HepG2 (cell line): ENCODE measurements around the gene SETD1A. TPM values are rescaled to one million over a fixed set of nuclear protein-coding genes. Genes with fewer than 3 reads are reported as not detected.

Source experiments
- AKAP8 ChIP-seq: sonication (generic); formaldehyde crosslinking; IDR thresholded peaks from 2 replicates; pipeline ENCODE4 v1.5.1; 2020; ENCODE audit warnings: mild to moderate bottlenecking, missing genetic modification reagents
- BORCS8-MEF2B ChIP-seq: sonication (generic); formaldehyde crosslinking; IDR thresholded peaks from 2 replicates; pipeline ENCODE4 v1.8.0; 2022; ENCODE audit warnings: mild to moderate bottlenecking, missing genetic modification reagents
- GTF3A ChIP-seq: sonication (generic); formaldehyde crosslinking; conservative IDR thresholded peaks from 2 replicates; pipeline ENCODE4 v1.4.0; 2020; ENCODE audit warnings: mild to moderate bottlenecking, missing genetic modification reagents
- HOXA3 ChIP-seq: sonication (generic); formaldehyde crosslinking; IDR thresholded peaks from 2 replicates; pipeline ENCODE4 v1.5.0; 2020; ENCODE audit warnings: missing genetic modification reagents
- HOXD1 ChIP-seq: sonication (generic); formaldehyde crosslinking; IDR thresholded peaks from 2 replicates; pipeline ENCODE4 v1.5.0; 2020; ENCODE audit warnings: missing genetic modification reagents
- KDM4B ChIP-seq: sonication (generic); formaldehyde crosslinking; IDR thresholded peaks from 2 replicates; pipeline ENCODE4 v1.4.0; 2020; ENCODE audit warnings: missing genetic modification reagents
- NFKBIZ ChIP-seq: IDR thresholded peaks from 2 replicates; pipeline ENCODE4 v1.6.1; 2018; ENCODE audit warnings: missing genetic modification reagents, missing compliant biosample characterization
- NFYC ChIP-seq: IDR thresholded peaks from 2 replicates; pipeline ENCODE4 v1.6.1; 2016; ENCODE audit warnings: missing genetic modification reagents, missing compliant biosample characterization
- SOX5 ChIP-seq: IDR thresholded peaks from 2 replicates; pipeline ENCODE4 v1.6.1; 2016; ENCODE audit warnings: borderline replicate concordance
- TAF1 ChIP-seq: sonication (generic); formaldehyde crosslinking; IDR thresholded peaks from 2 replicates; pipeline ENCODE4 v1.4.0; 2020; ENCODE audit warnings: missing genetic modification reagents
- ZNF660 ChIP-seq: sonication (generic); formaldehyde crosslinking; IDR thresholded peaks from 2 replicates; pipeline ENCODE4 v1.5.1; 2020; ENCODE audit warnings: mild to moderate bottlenecking, low read depth, missing genetic modification reagents, borderline replicate concordance
- polyA plus RNA-seq, 8 experiments: library from polyadenylated mRNA; depleted of rRNA in 3 of 8; stranded (reverse) in 7 of 8; unstranded in 1 of 8; fragments of >200 nt; fragmentation: Illumina TruSeq in 4 of 8; extraction: Trizol in 4 of 8; gene quantifications; 2 replicates each; pipeline versions ENCODE4 v1.2.1 to v1.2.3, GENCODE V29; 2011 to 2016; ENCODE audit warnings: low read depth in 4 of 8, missing spikeins in 1 of 8, mixed read lengths in 1 of 8; ENCODE audit not compliant: insufficient read depth in 1 of 8
- total RNA-seq, 5 experiments: library from RNA; depleted of rRNA; stranded (reverse); fragments of >200 nt; fragmentation: Illumina TruSeq; extraction: Trizol; gene quantifications; 2 replicates each; pipeline ENCODE4 v1.2.3, GENCODE V29; 2016; ENCODE audit warnings: low read depth in 1 of 5
- TF ChIP-seq, protein P1 (sequence below): sonication (generic); formaldehyde crosslinking; IDR thresholded peaks from 2 replicates; pipeline ENCODE4 v1.8.1; 2023; ENCODE audit warnings: mild to moderate bottlenecking, missing genetic modification reagents
- TF ChIP-seq, protein P2 (sequence below): sonication (generic); formaldehyde crosslinking; IDR thresholded peaks from 2 replicates; pipeline ENCODE4 v1.5.0; 2020; ENCODE audit warnings: missing genetic modification reagents
- TF ChIP-seq, protein P3 (sequence below): IDR thresholded peaks from 2 replicates; pipeline ENCODE4 v1.6.1; 2016
- TF ChIP-seq, protein P4 (sequence below): sonication (generic); formaldehyde crosslinking; IDR thresholded peaks from 2 replicates; pipeline ENCODE4 v1.5.1; 2020; ENCODE audit warnings: missing genetic modification reagents, mild to moderate bottlenecking, borderline replicate concordance
- TF ChIP-seq, protein P5 (sequence below): sonication (generic); formaldehyde crosslinking; IDR thresholded peaks from 2 replicates; pipeline ENCODE4 v1.4.0; 2020; ENCODE audit warnings: missing genetic modification reagents

The SETD1A gene
- total and polyA plus RNA-seq, 2 of the 13 experiments (the other 11 are each of a cell fraction or from before 2014, with no cell fraction given): 3.8 to 5.6 TPM

DNA sequence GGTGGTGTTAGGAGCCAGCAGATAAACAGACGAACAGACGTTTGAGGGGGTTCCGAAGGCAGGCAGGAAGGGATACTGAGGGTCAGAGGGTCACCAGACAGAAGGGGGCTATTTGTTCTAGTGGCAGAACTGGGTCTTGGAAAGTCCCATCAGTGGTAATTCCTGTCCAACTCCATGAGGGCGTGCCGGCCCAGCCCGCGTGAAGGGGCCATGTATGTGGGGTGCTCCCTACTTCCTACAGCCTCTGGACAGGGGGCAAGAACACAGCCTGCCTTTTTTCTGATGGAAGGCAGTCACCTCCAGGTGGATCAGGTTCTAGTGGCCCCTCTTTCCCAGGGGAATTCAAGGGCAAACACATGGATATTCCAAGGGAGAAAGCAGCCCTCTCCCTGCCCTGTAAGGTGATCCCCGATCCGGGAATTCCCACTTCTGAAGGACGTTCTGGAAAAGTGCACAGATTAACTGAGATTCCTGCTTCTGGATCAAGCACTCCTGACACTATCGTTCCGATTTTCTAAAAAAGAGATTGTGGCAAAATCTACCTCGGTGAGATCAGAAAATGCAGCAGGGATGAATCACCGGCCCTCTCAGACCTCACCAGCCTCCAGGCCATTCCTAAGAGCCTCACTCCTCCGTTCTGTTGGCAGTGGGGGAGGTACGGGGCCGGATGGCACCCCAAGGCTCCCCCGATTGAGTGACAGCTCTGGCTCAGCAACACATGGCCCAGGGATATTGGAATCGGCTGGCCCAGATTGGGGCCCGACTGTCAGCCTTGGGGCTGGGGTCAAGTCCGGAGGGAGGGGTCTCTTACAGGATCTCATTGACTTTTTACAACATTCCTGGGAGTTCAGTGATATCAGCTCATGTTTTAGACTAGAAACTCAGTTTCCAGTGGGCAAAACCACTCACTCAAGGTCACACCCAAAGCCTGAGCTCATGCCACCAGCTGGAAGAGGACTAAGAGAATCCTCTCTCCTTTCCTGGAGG lies 40.5 kb downstream of the SETD1A start (continued):
- TF ChIP-seq, protein P1, sequence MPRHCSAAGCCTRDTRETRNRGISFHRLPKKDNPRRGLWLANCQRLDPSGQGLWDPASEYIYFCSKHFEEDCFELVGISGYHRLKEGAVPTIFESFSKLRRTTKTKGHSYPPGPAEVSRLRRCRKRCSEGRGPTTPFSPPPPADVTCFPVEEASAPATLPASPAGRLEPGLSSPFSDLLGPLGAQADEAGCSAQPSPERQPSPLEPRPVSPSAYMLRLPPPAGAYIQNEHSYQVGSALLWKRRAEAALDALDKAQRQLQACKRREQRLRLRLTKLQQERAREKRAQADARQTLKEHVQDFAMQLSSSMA: 0 out of 2 replicates have a peak, but pooled peaks have one; percentile 5
- TF ChIP-seq BORCS8-MEF2B (CRISPR knock-in tag): no peak
- TF ChIP-seq, protein P2, sequence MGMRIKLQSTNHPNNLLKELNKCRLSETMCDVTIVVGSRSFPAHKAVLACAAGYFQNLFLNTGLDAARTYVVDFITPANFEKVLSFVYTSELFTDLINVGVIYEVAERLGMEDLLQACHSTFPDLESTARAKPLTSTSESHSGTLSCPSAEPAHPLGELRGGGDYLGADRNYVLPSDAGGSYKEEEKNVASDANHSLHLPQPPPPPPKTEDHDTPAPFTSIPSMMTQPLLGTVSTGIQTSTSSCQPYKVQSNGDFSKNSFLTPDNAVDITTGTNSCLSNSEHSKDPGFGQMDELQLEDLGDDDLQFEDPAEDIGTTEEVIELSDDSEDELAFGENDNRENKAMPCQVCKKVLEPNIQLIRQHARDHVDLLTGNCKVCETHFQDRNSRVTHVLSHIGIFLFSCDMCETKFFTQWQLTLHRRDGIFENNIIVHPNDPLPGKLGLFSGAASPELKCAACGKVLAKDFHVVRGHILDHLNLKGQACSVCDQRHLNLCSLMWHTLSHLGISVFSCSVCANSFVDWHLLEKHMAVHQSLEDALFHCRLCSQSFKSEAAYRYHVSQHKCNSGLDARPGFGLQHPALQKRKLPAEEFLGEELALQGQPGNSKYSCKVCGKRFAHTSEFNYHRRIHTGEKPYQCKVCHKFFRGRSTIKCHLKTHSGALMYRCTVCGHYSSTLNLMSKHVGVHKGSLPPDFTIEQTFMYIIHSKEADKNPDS: no peak
- TF ChIP-seq, protein P3, sequence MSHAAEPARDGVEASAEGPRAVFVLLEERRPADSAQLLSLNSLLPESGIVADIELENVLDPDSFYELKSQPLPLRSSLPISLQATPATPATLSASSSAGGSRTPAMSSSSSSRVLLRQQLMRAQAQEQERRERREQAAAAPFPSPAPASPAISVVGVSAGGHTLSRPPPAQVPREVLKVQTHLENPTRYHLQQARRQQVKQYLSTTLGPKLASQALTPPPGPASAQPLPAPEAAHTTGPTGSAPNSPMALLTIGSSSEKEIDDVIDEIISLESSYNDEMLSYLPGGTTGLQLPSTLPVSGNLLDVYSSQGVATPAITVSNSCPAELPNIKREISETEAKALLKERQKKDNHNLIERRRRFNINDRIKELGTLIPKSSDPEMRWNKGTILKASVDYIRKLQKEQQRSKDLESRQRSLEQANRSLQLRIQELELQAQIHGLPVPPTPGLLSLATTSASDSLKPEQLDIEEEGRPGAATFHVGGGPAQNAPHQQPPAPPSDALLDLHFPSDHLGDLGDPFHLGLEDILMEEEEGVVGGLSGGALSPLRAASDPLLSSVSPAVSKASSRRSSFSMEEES: peak; percentile 1; the same call in 1 of the 2 replicates
- TF ChIP-seq GTF3A (CRISPR knock-in tag): no peak
- TF ChIP-seq TAF1 (CRISPR knock-in tag): no peak; the same call in 1 of the 2 replicates
- TF ChIP-seq NFKBIZ (CRISPR knock-in tag): no peak
- no peak for TF ChIP-seq KDM4B (CRISPR knock-in tag)
- no peak for TF ChIP-seq AKAP8 (CRISPR knock-in tag)
- TF ChIP-seq, protein P4, sequence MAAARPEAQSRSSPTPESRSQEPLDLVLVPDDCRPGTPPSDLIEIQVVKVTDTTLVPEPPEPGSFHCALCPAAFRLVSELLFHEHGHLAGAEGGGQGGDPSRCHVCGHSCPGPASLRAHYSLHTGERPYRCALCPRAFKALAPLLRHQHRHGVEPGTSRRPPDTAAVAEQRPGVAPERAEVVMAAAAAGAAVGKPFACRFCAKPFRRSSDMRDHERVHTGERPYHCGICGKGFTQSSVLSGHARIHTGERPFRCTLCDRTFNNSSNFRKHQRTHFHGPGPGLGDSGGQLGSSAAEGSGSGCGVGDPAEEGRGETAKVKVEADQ (CRISPR knock-in tag): no peak
- TF ChIP-seq SOX5: no peak
- no peak for TF ChIP-seq HOXA3 (CRISPR knock-in tag)
- TF ChIP-seq NFYC (CRISPR knock-in tag): no peak
- TF ChIP-seq, protein P5, sequence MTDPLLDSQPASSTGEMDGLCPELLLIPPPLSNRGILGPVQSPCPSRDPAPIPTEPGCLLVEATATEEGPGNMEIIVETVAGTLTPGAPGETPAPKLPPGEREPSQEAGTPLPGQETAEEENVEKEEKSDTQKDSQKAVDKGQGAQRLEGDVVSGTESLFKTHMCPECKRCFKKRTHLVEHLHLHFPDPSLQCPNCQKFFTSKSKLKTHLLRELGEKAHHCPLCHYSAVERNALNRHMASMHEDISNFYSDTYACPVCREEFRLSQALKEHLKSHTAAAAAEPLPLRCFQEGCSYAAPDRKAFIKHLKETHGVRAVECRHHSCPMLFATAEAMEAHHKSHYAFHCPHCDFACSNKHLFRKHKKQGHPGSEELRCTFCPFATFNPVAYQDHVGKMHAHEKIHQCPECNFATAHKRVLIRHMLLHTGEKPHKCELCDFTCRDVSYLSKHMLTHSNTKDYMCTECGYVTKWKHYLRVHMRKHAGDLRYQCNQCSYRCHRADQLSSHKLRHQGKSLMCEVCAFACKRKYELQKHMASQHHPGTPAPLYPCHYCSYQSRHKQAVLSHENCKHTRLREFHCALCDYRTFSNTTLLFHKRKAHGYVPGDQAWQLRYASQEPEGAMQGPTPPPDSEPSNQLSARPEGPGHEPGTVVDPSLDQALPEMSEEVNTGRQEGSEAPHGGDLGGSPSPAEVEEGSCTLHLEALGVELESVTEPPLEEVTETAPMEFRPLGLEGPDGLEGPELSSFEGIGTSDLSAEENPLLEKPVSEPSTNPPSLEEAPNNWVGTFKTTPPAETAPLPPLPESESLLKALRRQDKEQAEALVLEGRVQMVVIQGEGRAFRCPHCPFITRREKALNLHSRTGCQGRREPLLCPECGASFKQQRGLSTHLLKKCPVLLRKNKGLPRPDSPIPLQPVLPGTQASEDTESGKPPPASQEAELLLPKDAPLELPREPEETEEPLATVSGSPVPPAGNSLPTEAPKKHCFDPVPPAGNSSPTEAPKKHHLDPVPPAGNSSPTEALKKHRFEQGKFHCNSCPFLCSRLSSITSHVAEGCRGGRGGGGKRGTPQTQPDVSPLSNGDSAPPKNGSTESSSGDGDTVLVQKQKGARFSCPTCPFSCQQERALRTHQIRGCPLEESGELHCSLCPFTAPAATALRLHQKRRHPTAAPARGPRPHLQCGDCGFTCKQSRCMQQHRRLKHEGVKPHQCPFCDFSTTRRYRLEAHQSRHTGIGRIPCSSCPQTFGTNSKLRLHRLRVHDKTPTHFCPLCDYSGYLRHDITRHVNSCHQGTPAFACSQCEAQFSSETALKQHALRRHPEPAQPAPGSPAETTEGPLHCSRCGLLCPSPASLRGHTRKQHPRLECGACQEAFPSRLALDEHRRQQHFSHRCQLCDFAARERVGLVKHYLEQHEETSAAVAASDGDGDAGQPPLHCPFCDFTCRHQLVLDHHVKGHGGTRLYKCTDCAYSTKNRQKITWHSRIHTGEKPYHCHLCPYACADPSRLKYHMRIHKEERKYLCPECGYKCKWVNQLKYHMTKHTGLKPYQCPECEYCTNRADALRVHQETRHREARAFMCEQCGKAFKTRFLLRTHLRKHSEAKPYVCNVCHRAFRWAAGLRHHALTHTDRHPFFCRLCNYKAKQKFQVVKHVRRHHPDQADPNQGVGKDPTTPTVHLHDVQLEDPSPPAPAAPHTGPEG (CRISPR knock-in tag): no peak
- peak; percentile 12; the same call in 1 of the 2 replicates for TF ChIP-seq HOXD1 (CRISPR knock-in tag)
- no peak for TF ChIP-seq ZNF660 (CRISPR knock-in tag)
